Hematopoietic multipotent progenitor cell treated with erythropoietin and hydrocortisone succinate and interleukin-3 and kit ligand, for 8 days (in vitro differentiated cells): Measurements from ENCODE around the gene ARFGAP2.
"Not testable (repeated sequence)": the region's sequence is repeated elsewhere in the genome, so short reads cannot be mapped to it uniquely, and the experiment has no call there.

Source experiments
- DNase-seq: peaks from one replicate; pipeline ENCODE4 v3.0.0-alpha.2; 2015

ARFGAP2 gene

DNA sequence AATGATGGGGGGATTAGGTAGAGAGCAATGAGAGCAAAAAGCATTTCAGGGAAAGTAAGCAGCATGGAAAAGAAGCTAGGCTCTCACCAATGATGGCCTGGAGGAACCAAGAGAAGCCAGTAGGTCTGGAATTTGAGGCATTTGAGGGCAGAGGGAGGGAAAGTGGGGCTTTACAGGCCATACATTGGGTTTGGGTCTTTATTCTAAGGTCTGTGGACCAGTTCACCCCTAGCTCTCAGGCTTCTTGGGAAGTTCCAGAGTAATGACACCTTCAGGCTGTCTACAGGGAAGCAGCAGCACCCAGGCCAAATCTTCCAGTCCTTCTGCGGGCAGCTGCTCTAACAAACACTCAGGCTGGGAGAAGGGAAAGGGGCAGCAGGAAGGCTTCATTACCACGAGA is 29.4 kb downstream of the ARFGAP2 start:
- no peak for DNase-seq

GRCh38 chr11:47144541-47144940 is 32.1 kb downstream of the ARFGAP2 start:
- no peak for DNase-seq

GRCh38 chr11:47143322-47143721 is 33.4 kb downstream of the ARFGAP2 start:
- DNase-seq = no peak

DNA sequence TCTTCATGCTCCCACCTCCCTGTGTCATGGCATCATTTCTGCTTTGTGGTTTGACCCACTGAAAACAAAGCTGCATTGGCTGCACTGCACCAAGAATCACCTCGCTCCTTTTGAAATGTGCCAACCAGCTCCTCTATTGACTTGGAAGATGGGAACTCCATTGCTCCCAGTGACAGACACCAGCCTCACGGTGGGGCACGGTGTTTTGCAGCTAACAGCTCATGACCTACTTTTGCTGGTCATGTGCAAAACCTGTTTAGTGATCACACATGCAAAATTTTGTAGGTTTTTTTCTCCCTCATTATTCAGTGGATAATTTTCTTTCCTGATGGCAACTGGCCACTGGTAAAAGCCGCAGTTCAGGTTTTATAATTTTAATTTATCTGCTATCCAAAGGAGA is 36.8 kb downstream of the ARFGAP2 start:
- no peak for DNase-seq

GRCh38 chr11:47137476-47137875 is 39.2 kb downstream of the ARFGAP2 start:
- DNase-seq = no peak

DNA sequence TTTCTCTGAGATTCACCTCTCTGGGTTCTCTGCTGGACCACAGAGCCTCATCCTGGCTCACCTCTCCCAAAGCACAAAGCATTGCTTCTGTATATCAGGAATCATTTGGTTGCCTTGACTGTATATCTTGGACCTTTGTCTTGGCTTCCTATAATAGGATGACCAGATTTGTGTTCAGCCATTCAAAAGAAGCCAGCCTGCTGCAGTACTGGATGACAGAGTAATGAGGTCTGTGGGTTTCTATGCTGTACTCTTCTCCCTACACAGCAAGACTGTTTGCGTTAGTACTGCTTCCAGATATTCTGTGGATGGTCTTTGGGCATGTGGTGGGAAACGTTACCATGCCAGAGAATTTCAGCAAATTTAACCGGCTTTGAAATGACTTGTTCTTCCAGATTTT is 39.8 kb downstream of the ARFGAP2 start:
- no peak for DNase-seq

- no peak for DNase-seq
Observed at GRCh38 chr11:47136327-47136726, 40.4 kb downstream of the ARFGAP2 start.

- no peak for DNase-seq
Observed at GRCh38 chr11:47132981-47133380, 43.7 kb downstream of the ARFGAP2 start.

- no peak for DNase-seq
Observed at GRCh38 chr11:47132490-47132889, 44.2 kb downstream of the ARFGAP2 start.

DNA sequence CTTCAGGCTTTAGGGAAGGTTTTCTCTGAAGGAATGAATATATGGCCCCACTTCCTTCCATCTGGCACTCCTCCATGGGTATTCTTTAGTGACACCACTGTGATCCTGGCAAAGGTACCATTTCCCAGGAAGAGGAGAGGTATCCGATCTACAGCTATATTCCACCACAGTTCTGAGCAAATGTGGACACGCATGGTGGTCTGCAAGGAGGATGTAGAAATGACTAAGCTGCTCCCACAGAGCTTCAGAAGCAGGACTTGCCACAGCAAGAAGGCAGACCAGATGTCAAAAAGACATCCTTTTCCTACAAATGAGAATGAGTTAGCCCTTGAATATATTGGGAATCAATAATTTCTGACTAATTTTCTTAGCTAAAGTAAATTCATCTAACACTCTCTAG is 45.5 kb downstream of the ARFGAP2 start:
- no peak for DNase-seq

DNA sequence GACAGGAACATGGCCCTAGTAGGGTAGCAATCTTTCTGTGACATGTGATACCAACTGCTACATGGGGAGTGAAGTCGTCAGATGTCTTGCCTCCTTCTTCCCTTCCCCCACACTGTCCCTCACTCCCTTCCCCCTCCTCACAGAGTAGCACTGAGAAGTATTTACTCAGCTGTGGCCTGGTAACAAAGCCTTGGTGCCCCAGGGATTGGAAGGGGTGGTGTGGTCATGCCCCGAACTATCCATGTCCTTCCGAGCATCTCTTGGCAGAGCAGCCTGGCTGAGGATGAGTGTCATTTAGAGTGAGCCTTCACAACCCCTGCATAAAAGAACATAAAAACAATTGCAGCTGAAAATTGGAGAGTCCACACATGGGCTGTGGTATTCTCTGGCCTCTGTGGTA is 46.1 kb downstream of the ARFGAP2 start:
- DNase-seq = no peak

GRCh38 chr11:47127213-47127612 is 49.5 kb downstream of the ARFGAP2 start:
- DNase-seq = no peak

DNA sequence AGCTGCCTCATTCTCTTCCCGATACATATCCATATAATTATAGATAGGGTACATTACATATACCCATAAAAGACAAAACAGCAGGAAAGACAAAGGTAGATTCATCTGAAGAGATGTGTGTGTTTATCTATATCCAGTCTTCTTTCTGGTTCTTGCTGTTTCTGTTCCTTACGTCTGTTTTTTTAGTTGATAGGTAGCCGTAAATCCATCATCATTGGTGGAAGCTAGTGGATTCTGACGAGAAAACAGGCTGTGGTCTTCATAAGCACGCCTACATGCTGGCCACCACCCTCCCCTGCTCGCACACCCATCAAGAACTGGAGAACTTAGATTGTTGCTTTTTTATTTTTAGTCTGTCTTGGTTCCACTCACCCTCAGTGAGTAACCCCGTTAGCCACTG is 51.6 kb downstream of the ARFGAP2 start:
- DNase-seq = no peak

DNA sequence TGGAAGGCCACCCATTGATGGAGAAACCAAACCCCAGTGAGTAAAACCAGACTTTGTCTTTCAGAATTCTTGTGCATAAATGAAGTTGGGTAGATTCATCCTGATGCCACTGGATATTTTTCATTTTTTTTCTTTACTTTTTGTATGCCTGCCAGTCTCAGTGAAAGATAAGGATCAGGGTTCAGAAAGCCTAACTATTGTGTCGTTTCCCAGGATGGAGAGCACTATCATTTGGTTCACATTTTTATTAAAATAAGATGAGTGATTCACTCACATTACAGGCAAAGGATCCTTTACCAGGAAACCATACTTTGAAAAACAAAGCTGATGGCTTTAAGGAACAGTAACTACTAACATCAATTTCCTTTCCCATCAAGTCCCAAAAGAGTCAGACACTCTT is 52.0 kb downstream of the ARFGAP2 start:
- no peak for DNase-seq

- no peak for DNase-seq
Observed at GRCh38 chr11:47123094-47123493, 53.6 kb downstream of the ARFGAP2 start.

DNA sequence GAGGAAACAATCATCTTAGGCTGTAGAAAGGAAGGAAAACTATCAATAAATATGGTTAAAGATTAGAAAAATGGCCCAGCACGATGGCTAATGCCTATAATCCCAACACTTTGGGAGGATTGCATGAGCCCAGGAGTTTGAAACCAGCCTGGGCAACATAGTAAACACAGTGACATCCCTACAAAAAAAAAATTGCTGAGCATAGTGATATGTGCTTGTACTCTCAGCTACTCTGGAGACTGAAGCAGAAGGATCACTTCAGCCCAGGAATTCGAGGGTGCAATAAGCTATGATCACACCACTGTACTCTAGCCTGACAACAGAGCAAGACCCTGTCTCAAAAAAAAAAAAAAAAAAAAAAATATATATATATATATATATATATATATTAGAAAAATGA is 54.9 kb downstream of the ARFGAP2 start:
- DNase-seq = no peak

DNA sequence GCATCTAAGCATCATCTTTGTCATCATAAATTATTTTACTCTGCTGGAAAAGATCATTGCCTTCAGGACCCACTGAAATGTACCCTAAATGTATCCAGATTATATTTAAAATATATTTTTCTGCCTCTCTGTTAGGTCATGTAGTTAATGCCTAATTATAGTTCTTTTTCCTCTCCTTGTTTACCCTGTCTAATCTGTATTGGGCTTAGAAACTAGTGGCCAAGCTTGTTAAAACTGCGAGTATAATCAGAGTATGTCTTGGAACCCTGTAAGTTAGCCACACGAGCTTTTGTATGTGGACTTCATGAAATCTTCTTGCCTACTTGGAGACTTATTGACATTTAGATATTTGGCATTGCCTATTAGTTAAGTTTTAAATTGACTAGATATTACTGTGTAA is 55.6 kb downstream of the ARFGAP2 start:
- no peak for DNase-seq

DNA sequence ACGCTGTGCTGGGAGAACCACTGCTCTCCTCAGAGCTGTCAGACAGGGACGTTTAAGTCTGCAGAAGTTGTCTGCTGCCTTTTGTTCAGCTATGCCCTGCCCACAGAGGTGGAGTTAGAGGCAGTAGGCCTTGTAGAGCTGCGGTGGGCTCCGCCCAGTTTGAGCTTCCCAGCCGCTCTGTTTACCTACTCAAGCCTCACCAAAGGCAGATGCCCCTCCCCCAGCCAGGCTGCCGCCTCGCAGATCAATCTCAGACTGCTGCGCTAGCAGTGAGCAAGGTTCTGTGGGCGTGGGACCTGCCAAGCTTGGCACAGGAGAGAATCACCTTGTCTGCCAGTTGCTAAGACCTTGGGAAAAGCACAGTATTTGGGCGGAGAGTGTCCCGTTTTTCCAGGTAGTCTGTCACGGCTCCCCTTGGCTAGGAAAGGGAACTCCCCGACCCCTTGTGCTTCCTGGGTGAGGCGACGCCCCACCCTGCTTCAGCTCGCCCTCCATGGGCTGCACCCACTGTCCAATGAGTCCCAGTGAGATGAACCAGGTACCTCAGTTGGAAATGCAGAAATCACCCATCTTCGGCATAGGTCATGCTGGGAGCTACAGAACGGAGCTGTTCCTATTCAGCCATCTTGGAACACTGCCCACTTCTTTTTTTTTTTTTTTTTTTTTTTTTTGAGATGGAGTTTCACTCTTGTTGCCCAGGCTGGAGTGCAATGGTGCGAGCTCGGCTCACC is 57.6 kb downstream of the ARFGAP2 start:
- DNase-seq = not testable (repeated sequence)
